ENCODE measurements around the gene LSG1. TPM values are rescaled to one million over a fixed set of nuclear protein-coding genes. Genes with fewer than 3 reads are reported as not detected.

LSG1 gene
- total RNA-seq, 1 experiment from 2014 or later = 45.8 TPM

DNA sequence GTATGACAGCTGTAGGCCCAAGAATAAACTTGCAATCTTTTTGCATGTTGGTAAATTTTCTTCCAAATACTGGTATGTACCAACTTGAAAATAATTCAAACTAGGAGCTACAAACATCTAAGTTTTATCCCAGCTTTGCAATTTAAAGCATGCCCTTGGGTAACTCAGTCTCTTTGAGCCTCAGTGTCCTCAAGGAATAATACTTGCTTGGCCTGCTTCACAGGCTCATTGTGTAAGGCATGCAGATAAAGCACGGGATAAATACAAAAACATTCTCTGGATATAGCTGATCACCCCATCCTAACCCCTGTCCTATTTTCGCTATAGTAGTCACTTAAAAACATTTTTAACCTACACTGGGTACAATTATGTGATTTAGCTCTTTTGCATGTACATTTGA lies 29.2 kb downstream of the LSG1 start:
- DNase-seq (ENCODE audit: low spot score) = no peak
- H3K9me3 Mint-ChIP-seq = no peaks in the 10 kb centered on the region
- no peaks in the 10 kb centered on the region for H3K27me3 Mint-ChIP-seq (ENCODE audit: low read depth)
- no peak for TF ChIP-seq AFF4 (CRISPR knock-in tag; IDR thresholded peaks at IDR 0.05; ENCODE audit: borderline replicate concordance)
- no peak for TF ChIP-seq ZNF416 (CRISPR knock-in tag; IDR thresholded peaks at IDR 0.05)
- TF ChIP-seq NFATC4 (CRISPR knock-in tag; IDR thresholded peaks at IDR 0.05) = no peak
- TF ChIP-seq ZNF232 (CRISPR knock-in tag; IDR thresholded peaks at IDR 0.05) = no peak
- TF ChIP-seq ZNF121 (CRISPR knock-in tag; IDR thresholded peaks at IDR 0.05) = no peak
- no peak for TF ChIP-seq TEAD1 (CRISPR knock-in tag; IDR thresholded peaks at IDR 0.05)
- TF ChIP-seq, protein P1, sequence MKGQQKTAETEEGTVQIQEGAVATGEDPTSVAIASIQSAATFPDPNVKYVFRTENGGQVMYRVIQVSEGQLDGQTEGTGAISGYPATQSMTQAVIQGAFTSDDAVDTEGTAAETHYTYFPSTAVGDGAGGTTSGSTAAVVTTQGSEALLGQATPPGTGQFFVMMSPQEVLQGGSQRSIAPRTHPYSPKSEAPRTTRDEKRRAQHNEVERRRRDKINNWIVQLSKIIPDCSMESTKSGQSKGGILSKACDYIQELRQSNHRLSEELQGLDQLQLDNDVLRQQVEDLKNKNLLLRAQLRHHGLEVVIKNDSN (CRISPR knock-in tag; IDR thresholded peaks at IDR 0.05) = no peak
- no peak for TF ChIP-seq FOXK1 (CRISPR knock-in tag; IDR thresholded peaks at IDR 0.05)
- TF ChIP-seq ZMAT4 (CRISPR knock-in tag; IDR thresholded peaks at IDR 0.05) = no peak
- no peak for TF ChIP-seq ETV6 (CRISPR knock-in tag; IDR thresholded peaks at IDR 0.05)
- TF ChIP-seq JUN (CRISPR knock-in tag; IDR thresholded peaks at IDR 0.05) = no peak
- TF ChIP-seq TCF7 (CRISPR knock-in tag; IDR thresholded peaks at IDR 0.05; ENCODE audit: low read depth) = no peak
- TF ChIP-seq PRDM15 (CRISPR knock-in tag; IDR thresholded peaks at IDR 0.05) = no peak
- TF ChIP-seq TP53 (CRISPR knock-in tag; IDR thresholded peaks at IDR 0.05) = no peak
- no peak for TF ChIP-seq ZBTB43 (CRISPR knock-in tag; IDR thresholded peaks at IDR 0.05)
- no peak for TF ChIP-seq NFE2L1 (CRISPR knock-in tag; IDR thresholded peaks at IDR 0.05)
- no peak for ATAC-seq
- peaks cover 52% of the 10 kb centered on the region for H3K36me3 Mint-ChIP-seq
- H3K27ac Mint-ChIP-seq = no peak overlapping the region
- H3K4me1 Mint-ChIP-seq = no peaks in the 10 kb centered on the region
- ChIA-PET CTCF (interaction anchor here (0.6 kb wide), 1 partner anchor 10 kb away, joined by 4 read pairs; no protein-coding TSS in a partner anchor), POLR2A (no interaction called here)
- no peak overlapping the region for H3K4me3 Mint-ChIP-seq

GRCh38 chr3:194640829-194641228 lies 31.2 kb downstream of the LSG1 start:
- no peaks in the 10 kb centered on the region for H3K27me3 Mint-ChIP-seq (ENCODE audit: low read depth)
- H3K4me3 Mint-ChIP-seq = no peak overlapping the region
- no peaks in the 10 kb centered on the region for H3K4me1 Mint-ChIP-seq
- ATAC-seq = peak; percentile 64
- H3K36me3 Mint-ChIP-seq = peaks cover 44% of the 10 kb centered on the region
- H3K9me3 Mint-ChIP-seq = no peaks in the 10 kb centered on the region
- peak; percentile 40 for DNase-seq (ENCODE audit: low spot score)
- 0 out of 2 replicates have a peak overlapping the region, but pooled peaks have one; percentile 19 for H3K27ac Mint-ChIP-seq
- ChIA-PET POLR2A (no interaction called here), CTCF (no interaction called here)
- TF ChIP-seq ZNF423 (CRISPR knock-in tag; IDR thresholded peaks at IDR 0.05) (no peak), ZBTB43 (CRISPR knock-in tag; IDR thresholded peaks at IDR 0.05) (no peak), E2F5 (CRISPR knock-in tag; IDR thresholded peaks at IDR 0.05) (no peak), TCF7 (CRISPR knock-in tag; IDR thresholded peaks at IDR 0.05; ENCODE audit: low read depth) (no peak), ELF4 (CRISPR knock-in tag; IDR thresholded peaks at IDR 0.05; ENCODE audit: low read depth) (no peak), NR1H2 (CRISPR knock-in tag; IDR thresholded peaks at IDR 0.05) (no peak), JUN (CRISPR knock-in tag; IDR thresholded peaks at IDR 0.05) (no peak)
- TF ChIP-seq, protein P2, sequence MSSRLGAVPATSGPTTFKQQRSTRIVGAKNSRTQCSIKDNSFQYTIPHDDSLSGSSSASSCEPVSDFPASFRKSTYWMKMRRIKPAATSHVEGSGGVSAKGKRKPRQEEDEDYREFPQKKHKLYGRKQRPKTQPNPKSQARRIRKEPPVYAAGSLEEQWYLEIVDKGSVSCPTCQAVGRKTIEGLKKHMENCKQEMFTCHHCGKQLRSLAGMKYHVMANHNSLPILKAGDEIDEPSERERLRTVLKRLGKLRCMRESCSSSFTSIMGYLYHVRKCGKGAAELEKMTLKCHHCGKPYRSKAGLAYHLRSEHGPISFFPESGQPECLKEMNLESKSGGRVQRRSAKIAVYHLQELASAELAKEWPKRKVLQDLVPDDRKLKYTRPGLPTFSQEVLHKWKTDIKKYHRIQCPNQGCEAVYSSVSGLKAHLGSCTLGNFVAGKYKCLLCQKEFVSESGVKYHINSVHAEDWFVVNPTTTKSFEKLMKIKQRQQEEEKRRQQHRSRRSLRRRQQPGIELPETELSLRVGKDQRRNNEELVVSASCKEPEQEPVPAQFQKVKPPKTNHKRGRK (CRISPR knock-in tag; IDR thresholded peaks at IDR 0.05; ENCODE audit: borderline replicate concordance) = no peak
